Gastroesophageal sphincter (tissue), 3 donors: ENCODE data around the gene PCK1.

Experiments
- EP300 ChIP-seq: sonication (generic); formaldehyde crosslinking; IDR thresholded peaks from one replicate; pipeline ENCODE4 v1.6.1; 2017; ENCODE audit warnings: antibody characterized with exemption, mild to moderate bottlenecking
- POLR2A ChIP-seq, 2 donors: fragments of 450-650 bp; IDR thresholded peaks; one replicate each; pipeline ENCODE4 v1.6.1; 2017; ENCODE audit warnings: antibody characterized with exemption in 2 of 2, mild to moderate bottlenecking in 2 of 2, moderate library complexity in 1 of 2
- POLR2AphosphoS5 ChIP-seq: sonication (generic); formaldehyde crosslinking; IDR thresholded peaks from one replicate; pipeline ENCODE4 v1.6.1; 2017; ENCODE audit warnings: antibody characterized with exemption
- TF ChIP-seq, protein P1 (sequence below), 4 experiments: fragments of 200-600 bp in 2 of 4; fragments of 450-650 bp in 2 of 4; sonication (generic) in 1 of 4; IDR thresholded peaks; one replicate each; pipeline ENCODE4 v1.5.1; 2017 to 2019; ENCODE audit warnings: antibody characterized with exemption in 4 of 4, mild to moderate bottlenecking in 2 of 4, moderate library complexity in 2 of 4

DNA sequence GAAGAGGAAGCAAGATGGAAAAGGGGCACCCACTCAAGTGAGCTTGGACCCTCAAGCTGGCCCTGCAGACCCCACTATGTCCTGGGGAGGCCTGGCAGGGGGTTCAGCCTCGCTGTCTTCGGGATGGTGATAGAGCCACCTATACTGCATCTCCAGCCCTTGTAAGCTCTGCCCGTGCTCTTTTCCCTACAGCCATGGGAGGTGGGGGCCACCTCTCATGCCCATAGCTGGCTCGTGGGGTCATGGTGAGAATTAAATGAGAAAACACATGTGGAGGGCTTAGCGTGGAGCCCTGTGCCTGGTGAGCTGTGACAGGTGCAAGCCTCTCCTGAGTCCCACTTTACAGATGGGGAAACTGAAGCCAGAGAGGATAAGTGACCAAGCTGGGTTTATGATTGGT lies 27.7 kb downstream of the PCK1 start:
- TF ChIP-seq, protein P1, sequence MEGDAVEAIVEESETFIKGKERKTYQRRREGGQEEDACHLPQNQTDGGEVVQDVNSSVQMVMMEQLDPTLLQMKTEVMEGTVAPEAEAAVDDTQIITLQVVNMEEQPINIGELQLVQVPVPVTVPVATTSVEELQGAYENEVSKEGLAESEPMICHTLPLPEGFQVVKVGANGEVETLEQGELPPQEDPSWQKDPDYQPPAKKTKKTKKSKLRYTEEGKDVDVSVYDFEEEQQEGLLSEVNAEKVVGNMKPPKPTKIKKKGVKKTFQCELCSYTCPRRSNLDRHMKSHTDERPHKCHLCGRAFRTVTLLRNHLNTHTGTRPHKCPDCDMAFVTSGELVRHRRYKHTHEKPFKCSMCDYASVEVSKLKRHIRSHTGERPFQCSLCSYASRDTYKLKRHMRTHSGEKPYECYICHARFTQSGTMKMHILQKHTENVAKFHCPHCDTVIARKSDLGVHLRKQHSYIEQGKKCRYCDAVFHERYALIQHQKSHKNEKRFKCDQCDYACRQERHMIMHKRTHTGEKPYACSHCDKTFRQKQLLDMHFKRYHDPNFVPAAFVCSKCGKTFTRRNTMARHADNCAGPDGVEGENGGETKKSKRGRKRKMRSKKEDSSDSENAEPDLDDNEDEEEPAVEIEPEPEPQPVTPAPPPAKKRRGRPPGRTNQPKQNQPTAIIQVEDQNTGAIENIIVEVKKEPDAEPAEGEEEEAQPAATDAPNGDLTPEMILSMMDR (IDR thresholded peaks at IDR 0.05), result no peak
- TF ChIP-seq EP300, result no peak
- no peak for TF ChIP-seq POLR2A (IDR thresholded peaks at IDR 0.05)
- TF ChIP-seq POLR2AphosphoS5, result no peak
